ENCODE data around the gene MCAT.

Gene MCAT

GRCh38 chr22:43088627-43088983, 54.6 kb downstream of the MCAT start:
- DNase-seq: no peak

- DNase-seq: no peak
Observed at GRCh38 chr22:43085658-43086606, 57.3 kb downstream of the MCAT start.
